Posterior vena cava (tissue), 2 donors: ENCODE results near the gene PRDM1. TPM values are rescaled to one million over a fixed set of nuclear protein-coding genes. Genes with fewer than 3 reads are reported as not detected.

Experiments
- DNase-seq: peaks from one replicate; pipeline ENCODE4 v3.0.0-alpha.2; 2020; ENCODE audit warnings: low spot score
- intact Hi-C, 2 donors: fragments of 100-400 bp; cut with DNase I; formaldehyde crosslinking; loops; one replicate each; pipeline versions ENCODE4 v1.14.1 to v1.14.2; 2022 to 2023
- total RNA-seq, 2 donors: library from RNA; stranded (reverse); fragmentation: NEBNext Ultra II Directional; extraction: Animal tissue kit (Norgen Biotek cat#: 25700); gene quantifications; one replicate each; pipeline ENCODE4 v1.2.1, GENCODE V29; 2021
- donor health status: DM: yes; HTN: yes; CAD: no.
- donor health status: DM: yes; HTN: yes; CAD: no.

PRDM1 gene
- total RNA-seq, 2 donors from 2014 or later = 2.4 to 2.9 TPM

- intact Hi-C loops = loop anchor here in 1 of 2 donors (10.0 kb wide), 1 partner anchor 1193 kb away; no protein-coding TSS in a partner anchor
- no peak for DNase-seq
Measured at GRCh38 chr6:106087548-106088325, 1.6 kb downstream of the PRDM1 start.

- no peak for DNase-seq
- intact Hi-C loops = loop anchor here in 1 of 2 donors (10.0 kb wide), 1 partner anchor 135 kb away; no protein-coding TSS in a partner anchor
Measured at GRCh38 chr6:106090001-106090400, 3.9 kb downstream of the PRDM1 start.

- intact Hi-C loops = loop anchor here in 1 of 2 donors (10.0 kb wide), 1 partner anchor 133 kb away; no protein-coding TSS in a partner anchor
- no peak for DNase-seq
Measured at GRCh38 chr6:106092279-106092678, 6.1 kb downstream of the PRDM1 start.

- intact Hi-C loops = loop anchor here in 1 of 2 donors (10.0 kb wide), 1 partner anchor 130 kb away; no protein-coding TSS in a partner anchor
Measured at GRCh38 chr6:106094261-106094963, 8.3 kb downstream of the PRDM1 start.

DNA sequence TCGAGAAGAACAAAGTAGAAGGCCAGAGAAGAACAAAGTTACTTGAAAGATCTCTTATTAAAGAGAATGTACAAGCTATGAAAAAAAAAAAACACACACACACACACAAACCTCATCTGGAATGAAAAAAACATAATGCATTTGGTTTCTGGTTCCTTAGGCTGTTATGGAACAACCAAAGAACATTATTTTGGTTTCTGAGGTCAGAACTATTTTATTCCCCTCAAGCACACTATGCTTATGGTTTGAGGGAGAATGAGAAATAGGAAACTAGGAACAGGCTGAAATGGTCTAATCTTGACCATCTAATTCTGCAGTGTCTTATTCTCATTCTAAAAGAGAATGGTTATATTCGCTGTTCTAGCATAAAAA lies 8.8 kb downstream of the PRDM1 start:
- intact Hi-C loops = loop anchor here in 1 of 2 donors (10.0 kb wide), 1 partner anchor 130 kb away; no protein-coding TSS in a partner anchor
- DNase-seq = no peak

More at GRCh38 chr6:106094261-106094963, 8.3 kb downstream of the PRDM1 start:
- DNase-seq = no peak

GRCh38 chr6:106097411-106098231 lies 11.5 kb downstream of the PRDM1 start:
- intact Hi-C loops = loop anchor here in 1 of 2 donors (10.0 kb wide), 1 partner anchor 127 kb away; no protein-coding TSS in a partner anchor
- no peak for DNase-seq

GRCh38 chr6:106098383-106099234 lies 12.5 kb downstream of the PRDM1 start:
- intact Hi-C loops = loop anchor here in 1 of 2 donors (10.0 kb wide), 1 partner anchor 126 kb away; no protein-coding TSS in a partner anchor
- DNase-seq = no peak

DNA sequence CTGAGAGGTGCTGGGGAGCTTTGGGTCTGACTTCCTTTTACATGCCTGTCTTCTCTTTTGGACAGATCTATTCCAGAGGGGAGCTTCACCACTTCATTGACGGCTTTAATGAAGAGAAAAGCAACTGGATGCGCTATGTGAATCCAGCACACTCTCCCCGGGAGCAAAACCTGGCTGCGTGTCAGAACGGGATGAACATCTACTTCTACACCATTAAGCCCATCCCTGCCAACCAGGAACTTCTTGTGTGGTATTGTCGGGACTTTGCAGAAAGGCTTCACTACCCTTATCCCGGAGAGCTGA lies 13.1 kb downstream of the PRDM1 start:
- intact Hi-C loops = loop anchor here in 1 of 2 donors (10.0 kb wide), 1 partner anchor 126 kb away; no protein-coding TSS in a partner anchor
- DNase-seq = no peak

DNA sequence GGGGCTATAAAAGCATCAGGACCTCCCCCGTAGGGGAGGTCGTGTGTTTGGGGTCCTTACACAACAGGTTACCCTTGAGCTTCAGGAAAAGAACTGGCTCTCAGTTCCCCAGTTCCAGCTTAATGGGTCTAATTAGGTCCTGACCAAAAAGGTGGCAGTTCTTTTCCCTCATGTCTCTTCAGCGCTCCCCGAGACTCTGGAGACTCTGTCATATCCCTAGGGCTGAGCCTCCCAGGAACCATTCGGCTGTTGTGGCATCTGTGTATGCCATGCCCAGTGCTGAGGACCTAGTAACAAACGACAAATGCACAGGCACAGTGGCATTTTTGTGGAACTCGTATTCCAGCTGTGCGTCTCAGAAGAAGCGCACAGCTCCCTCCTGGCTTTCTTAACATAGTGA lies 14.6 kb downstream of the PRDM1 start:
- no peak for DNase-seq
- intact Hi-C loops = no loop called here

DNA sequence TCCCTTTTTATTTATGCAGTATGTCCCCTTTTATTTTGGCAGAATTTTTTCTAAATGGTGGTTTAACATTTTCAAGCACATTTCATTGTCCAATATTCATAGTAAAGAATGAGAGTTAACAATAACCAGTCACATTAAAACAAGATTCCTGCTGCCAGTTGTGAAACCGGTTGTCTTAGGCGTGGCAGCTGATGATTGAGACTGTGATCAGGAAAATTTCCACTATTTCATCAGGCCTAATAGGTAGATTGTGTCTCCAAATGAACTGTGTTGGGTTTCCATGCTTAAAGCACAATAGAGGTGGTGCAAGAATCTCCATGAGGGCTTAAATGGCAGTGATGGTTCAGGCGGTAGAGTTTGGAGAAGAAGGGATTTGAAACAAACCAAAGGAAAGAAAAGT lies 15.3 kb downstream of the PRDM1 start:
- intact Hi-C loops = no loop called here
- DNase-seq = no peak

DNA sequence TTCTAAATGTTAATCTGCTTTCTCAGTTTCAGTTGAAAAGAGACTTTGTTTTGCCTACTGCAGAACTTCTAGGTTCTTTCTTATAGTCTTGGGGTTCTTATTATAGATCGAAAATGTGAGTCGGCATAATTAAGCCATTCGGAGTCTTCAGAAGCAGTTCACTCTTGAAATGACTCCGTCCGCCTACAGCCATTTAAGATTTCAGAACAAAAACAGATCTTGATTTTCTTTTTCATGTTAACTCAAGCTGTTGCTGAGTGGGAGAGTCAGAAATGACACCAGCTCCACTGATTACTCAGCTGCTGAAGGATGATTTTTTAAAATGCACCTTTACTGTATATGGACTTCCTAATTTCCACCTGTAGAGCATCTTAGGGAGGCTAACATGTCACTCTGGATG lies 15.9 kb downstream of the PRDM1 start:
- no peak for DNase-seq
- intact Hi-C loops = no loop called here

DNA sequence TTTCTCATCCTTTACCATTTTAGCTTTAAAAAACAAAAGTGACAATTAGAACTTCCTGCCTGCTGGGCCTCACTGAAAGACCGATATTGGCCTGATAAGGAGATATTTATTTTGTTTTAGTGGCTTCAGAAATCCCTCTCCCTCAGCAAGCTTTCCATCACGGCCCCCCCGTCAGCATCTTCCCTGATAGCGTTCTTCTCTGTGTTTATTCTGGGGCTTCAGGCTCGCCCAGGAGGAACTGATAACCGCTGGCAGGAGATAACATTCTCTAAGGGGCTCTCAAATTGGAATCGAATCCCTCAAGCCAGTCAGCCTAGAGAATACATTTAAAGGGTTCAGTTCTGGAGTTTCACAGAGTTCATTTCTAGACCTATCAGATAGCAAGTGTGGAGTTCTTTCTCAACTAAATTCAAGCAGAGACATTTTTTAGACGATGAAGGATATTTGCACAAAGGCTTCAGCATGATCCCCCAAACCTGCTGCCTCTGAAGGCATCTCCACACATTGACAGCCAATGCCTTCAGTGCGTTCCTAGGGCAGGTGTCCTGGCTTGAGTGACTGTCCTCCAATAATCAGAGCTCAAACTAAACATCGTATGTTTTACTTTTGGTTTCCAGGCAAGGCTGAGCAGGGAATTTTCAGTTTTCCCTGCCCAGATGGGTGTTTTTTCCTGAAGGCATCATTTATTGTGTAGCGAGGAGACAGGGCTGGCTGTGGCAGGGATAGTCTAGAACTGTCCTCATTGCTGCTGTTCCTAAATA lies 17.0 kb downstream of the PRDM1 start:
- no peak for DNase-seq
- intact Hi-C loops = no loop called here

DNA sequence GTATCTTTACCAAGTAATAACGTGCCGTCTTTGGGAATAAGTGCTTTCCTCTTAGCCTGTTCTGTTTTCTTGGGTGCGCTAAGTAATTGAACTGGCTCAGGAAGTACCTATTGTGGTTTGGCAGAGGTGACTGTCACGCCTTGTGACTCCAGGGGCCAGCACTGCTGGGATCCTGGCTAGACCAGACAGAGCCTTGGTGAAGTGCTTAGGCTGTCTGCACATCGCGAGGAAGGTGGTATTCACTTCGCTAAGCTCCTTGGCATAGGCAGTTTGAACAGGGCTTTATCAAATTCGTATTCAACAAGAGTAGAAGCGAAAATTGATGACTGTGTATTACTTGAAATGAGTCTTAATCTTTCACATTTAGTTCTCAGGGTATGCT lies 17.6 kb downstream of the PRDM1 start:
- DNase-seq = no peak
- intact Hi-C loops = no loop called here

- DNase-seq = no peak
- intact Hi-C loops = no loop called here
Measured at GRCh38 chr6:106104476-106104875, 18.3 kb downstream of the PRDM1 start.

DNA sequence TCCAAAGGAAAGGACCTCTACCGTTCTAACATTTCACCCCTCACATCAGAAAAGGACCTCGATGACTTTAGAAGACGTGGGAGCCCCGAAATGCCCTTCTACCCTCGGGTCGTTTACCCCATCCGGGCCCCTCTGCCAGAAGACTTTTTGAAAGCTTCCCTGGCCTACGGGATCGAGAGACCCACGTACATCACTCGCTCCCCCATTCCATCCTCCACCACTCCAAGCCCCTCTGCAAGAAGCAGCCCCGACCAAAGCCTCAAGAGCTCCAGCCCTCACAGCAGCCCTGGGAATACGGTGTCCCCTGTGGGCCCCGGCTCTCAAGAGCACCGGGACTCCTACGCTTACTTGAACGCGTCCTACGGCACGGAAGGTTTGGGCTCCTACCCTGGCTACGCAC lies 18.8 kb downstream of the PRDM1 start:
- DNase-seq = no peak
- intact Hi-C loops = no loop called here

GRCh38 chr6:106105493-106105892 lies 19.4 kb downstream of the PRDM1 start:
- DNase-seq = no peak
- intact Hi-C loops = no loop called here

GRCh38 chr6:106106276-106107042 lies 20.3 kb downstream of the PRDM1 start:
- intact Hi-C loops = no loop called here
- no peak for DNase-seq
